GM18519 (cell line): ENCODE data around the gene SPAG7.

Source experiments
- ATAC-seq: cut with Tn5 transposase; IDR thresholded peaks from one replicate; pipeline ENCODE4 v1.9.1; 2021; ENCODE audit warnings: mild to moderate bottlenecking, moderate library complexity; ENCODE audit not compliant: unreplicated experiment, low FRiP score

The SPAG7 gene, protein sequence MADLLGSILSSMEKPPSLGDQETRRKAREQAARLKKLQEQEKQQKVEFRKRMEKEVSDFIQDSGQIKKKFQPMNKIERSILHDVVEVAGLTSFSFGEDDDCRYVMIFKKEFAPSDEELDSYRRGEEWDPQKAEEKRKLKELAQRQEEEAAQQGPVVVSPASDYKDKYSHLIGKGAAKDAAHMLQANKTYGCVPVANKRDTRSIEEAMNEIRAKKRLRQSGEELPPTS

GRCh38 chr17:4967539-4968485, at the start of gene SPAG7:
SPAG7 (minus strand) TSS chr17:4967817; CDS start chr17:4967804, 13 bp downstream.
- ATAC-seq, result peak; percentile 42

GRCh38 chr17:5014357-5014756, 46.7 kb upstream of the SPAG7 start:
- no peak for ATAC-seq

DNA sequence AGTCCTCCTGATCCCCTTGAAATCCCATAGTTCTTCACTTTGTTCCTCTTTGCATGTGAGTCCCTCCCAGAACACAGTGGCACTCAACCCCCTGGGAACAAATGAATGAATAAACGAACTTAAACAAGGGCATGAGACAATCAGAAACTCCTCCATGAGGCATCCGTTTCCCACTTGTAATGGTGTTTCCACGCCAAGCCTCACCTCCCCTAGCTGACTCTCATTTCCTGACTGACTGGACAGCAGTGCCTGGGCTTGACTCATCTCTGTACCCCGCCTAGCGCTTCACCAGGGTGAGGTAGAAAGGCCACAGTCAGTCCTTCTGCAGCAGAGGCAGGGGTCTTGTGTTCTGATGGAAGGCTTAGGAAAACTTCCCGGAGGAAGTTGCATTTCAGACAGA, 44.3 kb upstream of the SPAG7 start:
- ATAC-seq, result no peak

- ATAC-seq, result no peak
These were observed 35.7 kb upstream of the SPAG7 start for GRCh38 chr17:5003214-5003867.

DNA sequence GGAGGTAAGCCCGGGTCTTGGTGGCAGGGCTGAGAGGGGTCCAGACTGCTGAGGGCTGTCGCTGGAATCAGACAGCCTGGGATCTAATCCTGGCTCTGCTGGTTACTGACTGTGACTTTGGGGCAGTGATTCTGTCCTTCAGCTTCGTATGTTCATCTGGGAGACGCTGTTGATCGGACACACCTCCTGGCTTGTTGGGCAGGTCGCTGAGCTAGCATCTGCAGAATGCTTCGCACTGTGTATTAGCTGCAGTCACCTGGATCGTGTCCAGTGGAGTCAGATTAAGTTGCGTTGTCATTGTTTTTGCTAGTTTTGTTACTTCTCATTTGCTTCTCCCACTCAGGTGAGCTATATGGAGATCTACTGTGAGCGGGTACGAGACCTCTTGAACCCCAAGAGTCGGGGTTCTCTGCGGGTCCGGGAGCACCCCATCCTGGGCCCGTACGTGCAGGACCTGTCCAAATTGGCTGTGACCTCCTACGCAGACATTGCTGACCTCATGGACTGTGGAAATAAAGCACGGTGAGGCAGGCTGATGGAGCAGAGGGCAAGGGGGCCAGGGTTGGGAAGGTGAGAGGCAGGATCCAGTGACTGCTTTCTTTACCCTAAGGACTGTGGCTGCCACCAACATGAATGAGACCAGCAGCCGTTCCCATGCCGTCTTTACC, 34.6 kb upstream of the SPAG7 start:
- ATAC-seq, result no peak

GRCh38 chr17:5000237-5000639, 32.6 kb upstream of the SPAG7 start:
- ATAC-seq, result no peak

DNA sequence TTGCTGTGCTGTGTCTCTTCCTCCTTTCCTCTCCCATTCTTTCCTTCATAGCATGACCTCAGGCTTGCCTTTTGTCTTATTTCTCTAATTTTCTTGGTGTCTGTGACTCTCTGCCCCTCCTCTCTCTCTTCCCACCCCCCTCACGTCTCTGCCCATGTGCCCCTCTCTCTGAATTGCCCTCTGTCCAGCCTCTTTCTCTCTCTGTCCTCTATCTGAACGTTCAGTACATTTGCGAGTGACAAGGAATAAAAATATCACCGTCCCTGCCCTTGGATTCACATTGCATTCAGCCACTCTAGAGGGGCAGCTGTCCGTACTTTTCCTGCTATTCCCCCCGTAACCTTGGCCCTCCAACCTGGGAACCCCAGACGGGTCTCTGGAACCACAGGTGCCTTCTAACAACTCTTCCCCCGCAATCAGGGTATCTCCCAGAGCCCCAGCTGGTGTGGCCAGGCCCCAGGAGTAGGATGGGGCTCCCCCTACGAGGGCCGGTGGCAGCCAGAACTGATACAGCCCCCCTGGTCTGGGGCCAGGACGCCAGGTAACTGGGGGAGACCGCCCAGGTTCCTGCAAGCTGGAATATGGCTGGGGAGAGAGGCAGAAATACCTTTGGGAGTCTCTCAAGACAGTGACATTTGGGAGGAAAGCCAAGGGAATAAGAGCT, 31.9 kb upstream of the SPAG7 start:
- no peak for ATAC-seq

- no peak for ATAC-seq
These were observed 31.3 kb upstream of the SPAG7 start for GRCh38 chr17:4998732-4999429.

- ATAC-seq, result no peak
These were observed 30.6 kb upstream of the SPAG7 start for GRCh38 chr17:4998027-4998731.

- ATAC-seq, result peak; percentile 70
These were observed 29.8 kb upstream of the SPAG7 start, which contains the start of the genes INCA1 and KIF1C for GRCh38 chr17:4997302-4998026. INCA1 (minus strand) TSS chr17:4997522; CDS start chr17:4994437, 3,085 bp downstream. KIF1C (plus strand) TSS chr17:4997950; CDS start chr17:5000247, 2,297 bp downstream.

- no peak for ATAC-seq
These were observed 26.5 kb upstream of the SPAG7 start for GRCh38 chr17:4994081-4994595.

DNA sequence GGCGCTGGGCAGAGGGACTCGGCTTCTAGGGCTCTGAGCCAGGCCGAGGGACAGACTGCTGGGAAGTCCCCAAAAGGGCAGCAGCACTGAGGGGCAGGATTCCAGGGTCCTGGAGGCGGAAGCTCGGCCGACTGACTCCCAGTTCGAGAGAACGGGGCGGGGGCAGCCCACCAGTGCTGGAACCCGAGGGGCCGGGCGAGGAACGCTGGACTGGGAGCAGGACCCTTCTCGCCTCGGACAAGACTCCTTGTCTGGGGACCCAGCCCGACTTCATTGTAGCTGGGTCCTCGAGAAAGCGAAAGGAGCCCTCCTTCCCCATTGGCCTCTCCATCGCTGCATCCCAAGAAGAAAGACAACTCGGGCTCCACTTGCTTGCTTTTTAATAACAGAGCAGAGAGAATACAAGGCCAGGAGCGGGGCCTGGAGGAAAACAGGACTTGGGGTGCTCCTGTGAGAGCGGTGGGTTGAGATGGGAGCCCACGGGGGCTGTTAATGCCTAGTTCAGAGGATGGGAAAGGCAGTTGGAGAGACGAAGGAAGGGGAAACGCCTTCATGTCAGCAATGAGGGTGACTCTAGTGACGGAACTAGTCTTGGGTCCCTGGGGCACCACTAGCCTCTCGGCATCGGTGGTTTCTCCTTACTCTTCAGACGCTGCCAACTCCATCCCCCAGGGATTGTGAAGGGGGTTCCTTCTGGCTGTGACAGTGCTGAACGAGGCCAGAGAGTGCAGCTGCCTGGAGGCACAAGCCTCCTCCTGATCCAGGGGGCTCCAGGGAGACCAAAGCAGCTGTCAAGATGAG, 20.4 kb upstream of the SPAG7 start:
- ATAC-seq, result no peak

GRCh38 chr17:4986951-4987766, 19.5 kb upstream of the SPAG7 start, which contains the start of gene CAMTA2:
CAMTA2 (minus strand) TSS chr17:4987675; CDS start chr17:4986222, 1,453 bp downstream.
- ATAC-seq, result no peak

DNA sequence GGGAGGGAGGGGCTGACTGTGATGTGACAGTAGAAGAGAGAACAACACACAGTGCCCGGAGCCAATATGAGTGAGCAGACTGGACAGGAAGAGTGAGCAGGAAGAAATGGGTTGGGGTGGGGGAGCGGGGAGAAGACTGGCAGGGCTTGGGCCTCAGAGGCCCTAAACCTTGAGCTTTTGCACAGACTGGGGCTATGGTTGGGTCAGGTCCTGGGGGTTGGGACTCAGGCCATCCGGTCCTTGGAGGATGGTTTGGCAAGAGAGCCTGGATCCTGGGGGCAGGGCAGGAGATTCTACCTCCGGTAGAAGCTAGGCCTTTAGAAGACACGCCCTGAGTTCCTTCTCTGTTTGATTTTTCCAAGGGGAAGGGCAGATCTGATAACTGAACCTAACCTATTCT, 18.8 kb upstream of the SPAG7 start:
- no peak for ATAC-seq

DNA sequence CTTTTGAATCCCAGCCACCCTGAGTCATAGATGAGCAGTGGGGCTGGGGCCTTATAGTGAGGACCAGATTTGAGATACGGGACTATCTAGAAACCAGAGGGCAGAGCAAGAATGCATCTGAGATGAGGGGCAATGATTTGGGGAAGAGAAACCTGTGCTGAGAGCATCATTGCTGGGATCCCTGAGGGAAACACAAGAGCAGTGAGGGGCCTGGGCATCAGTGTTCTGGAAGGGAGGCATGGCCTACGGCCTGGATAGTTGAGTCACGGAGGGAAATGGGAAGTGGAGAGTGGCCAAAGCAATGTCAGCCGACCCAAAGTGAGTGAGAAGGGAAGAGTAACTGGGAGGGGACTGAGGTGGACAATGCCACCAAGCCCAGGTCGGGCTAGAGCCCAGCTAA, 14.7 kb upstream of the SPAG7 start:
- no peak for ATAC-seq

GRCh38 chr17:4980644-4981216, 13.1 kb upstream of the SPAG7 start:
- no peak for ATAC-seq
